ENCODE data around the gene CNST.

DNA sequence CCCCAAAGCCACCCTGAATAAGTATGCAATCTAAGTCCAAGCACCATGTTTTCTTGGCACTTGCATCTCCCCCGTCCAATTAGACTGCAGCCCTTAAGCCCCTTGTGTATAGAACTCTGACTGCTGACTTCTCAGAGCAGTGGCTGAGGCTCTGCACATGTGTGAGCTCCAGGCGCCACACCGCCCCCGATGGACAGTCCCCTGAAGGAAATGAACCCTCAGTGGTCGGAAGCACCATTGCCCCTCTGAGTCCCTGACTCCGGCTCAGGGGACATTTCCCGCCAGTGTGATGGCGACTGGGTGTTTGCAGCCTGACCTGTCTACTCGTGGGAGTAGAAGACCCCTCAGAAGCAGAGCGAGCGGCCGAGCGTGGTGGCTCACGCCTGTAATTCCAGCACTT is 120.7 kb downstream of the CNST start:
- no peak for TF ChIP-seq POLR2AphosphoS5 (IDR thresholded peaks at IDR 0.05)
- TF ChIP-seq CTCF (IDR thresholded peaks at IDR 0.05), result no peak
- no peak for TF ChIP-seq EP300 (IDR thresholded peaks at IDR 0.05)

Measured in gastroesophageal sphincter (tissue), 3 donors.